Epithelial cell of prostate (primary cell): Measurements from ENCODE around the gene CRACDL.
"Not testable (repeated sequence)": the region's sequence is repeated elsewhere in the genome, so short reads cannot be mapped to it uniquely, and the experiment has no call there.

ENCODE experiments used
- DNase-seq: peaks from one replicate; pipeline ENCODE4 v3.0.0-alpha.2; 2011; ENCODE audit warnings: low read depth, low spot score
- H3K27ac ChIP-seq: fragments of 450-650 bp; 2 replicates; pipeline ENCODE4 v1.5.1; 2017; ENCODE audit warnings: mild to moderate bottlenecking

The CRACDL gene

DNA sequence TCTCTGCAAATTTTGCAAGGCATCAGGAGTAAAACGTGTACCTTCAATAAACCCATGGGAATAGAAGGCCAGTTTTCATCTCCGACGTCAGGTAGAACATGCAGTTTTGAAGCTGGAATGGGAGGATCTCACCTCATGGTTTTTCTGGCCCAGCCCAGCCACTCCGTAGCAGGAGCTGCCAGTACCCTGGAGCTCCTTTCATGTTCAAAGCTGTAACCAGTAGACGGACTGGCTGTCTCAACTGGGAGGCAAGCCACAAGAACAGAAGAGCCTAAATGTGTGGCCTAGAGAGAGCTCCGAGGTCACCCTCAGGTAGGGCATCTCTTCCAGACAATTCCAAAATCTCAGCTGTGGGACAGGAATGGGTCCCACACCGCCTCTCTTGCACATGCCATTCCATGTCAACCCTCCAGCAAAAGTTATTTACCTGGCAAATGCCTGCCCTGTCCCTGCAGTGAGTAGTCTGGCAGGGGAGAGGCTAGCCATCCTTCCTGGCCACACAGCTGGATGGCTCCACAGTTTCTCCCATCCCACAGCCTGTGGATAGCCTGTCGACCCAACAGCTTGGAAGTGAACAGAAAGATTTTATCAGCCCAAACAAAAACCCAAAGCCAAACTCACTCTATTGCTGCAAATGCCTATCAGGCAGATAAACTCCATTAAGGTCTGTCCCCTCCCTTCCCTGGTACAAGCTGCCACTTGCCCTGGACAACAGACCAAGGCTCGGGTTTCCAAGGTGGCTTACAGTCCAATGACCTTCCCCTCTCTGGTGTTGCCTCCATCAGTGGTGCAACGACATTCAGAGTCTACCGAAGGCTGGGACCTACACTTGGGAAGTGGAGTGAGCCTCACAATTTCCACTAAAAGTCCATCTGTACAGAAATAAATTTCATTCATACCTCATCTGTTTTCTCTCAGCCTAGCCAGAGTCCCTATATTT is 27.8 kb downstream of the CRACDL start:
- peak overlapping the region; percentile 41 for H3K27ac ChIP-seq
- DNase-seq, result no peak

DNA sequence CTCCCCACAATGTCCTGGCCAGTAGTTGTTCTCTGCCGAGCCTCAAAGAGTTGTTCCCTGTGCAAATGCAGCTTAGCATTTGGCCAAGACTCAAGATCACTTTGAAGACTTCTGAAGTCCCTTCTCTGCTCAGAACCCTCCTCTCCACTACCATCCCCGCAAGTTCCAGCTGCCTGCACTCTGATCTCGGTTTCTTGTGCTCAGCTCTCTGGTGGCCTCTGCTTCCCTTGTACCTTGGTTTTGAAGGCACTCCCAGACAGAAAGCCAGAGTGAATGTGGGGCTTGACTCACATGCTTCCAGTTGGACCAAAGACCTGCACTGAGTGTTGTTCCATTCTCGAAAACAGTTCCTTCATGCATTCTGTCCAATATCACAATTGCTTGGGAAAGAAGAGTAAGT is 28.6 kb downstream of the CRACDL start:
- no peak overlapping the region for H3K27ac ChIP-seq
- no peak for DNase-seq

GRCh38 chr2:98903767-98904485 is 32.1 kb downstream of the CRACDL start:
- no peak overlapping the region for H3K27ac ChIP-seq
- DNase-seq, result no peak

DNA sequence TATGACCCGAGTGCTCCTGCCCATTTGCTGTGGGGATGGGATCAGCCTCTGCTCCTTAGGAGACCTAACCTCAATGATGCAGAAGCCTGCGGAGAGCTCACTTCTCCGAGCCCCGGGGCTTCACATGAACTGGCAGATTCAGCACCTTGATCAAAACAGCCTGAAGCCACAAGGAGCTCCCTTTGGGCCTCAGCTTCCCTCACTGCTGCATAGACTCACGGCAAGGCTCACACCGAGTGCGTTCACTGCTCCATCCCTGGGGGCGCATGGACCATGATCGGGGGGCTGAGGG is 33.0 kb downstream of the CRACDL start:
- no peak for DNase-seq
- H3K27ac ChIP-seq, result no peak overlapping the region

GRCh38 chr2:98902209-98903063 is 33.6 kb downstream of the CRACDL start:
- no peak overlapping the region for H3K27ac ChIP-seq
- no peak for DNase-seq

DNA sequence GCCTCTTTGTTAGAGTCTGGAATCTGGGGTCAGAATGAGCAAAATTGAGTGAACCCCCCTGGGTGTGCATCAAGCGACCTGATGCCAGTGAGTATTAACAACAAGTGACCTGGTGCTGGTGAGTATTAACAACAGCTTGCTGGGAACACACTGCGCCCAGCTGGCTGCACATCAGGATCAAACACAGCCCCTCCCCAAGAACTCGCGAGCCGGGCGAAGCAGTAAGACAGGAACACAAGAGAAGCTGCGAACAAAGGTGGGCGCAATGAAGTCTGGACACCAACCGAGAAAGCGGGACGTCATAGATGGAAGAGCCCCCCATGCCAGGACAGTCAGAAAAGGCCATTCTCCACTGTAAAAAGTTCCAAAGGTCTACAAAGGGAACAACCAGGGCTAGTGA is 34.3 kb downstream of the CRACDL start:
- H3K27ac ChIP-seq, result no peak overlapping the region
- no peak for DNase-seq

DNA sequence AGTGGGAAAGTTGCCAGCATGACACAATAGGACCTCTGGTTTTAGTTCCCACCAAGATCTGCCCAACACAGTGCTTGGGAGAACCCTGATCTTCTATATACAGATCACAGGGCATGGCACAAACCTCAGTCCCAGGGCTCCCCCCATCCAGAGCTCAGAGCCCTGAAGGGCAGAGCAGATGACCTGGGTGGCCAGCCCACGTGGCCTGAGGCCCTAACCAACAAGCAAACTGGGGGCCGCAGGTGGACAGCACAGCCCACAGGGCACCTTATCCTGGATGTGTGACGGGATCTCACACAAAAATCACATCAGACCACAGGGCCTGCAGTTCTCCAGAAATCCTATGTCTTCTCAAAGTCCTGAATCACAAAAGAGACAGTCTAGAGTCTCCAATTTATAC is 34.7 kb downstream of the CRACDL start:
- H3K27ac ChIP-seq, result no peak overlapping the region
- no peak for DNase-seq

- DNase-seq, result no peak
- H3K27ac ChIP-seq, result no peak overlapping the region
Observed at GRCh38 chr2:98900721-98901120, 35.3 kb downstream of the CRACDL start.

GRCh38 chr2:98899703-98900078 is 36.3 kb downstream of the CRACDL start:
- not testable (repeated sequence) for DNase-seq, H3K27ac ChIP-seq

- DNase-seq, result no peak
- no peak overlapping the region for H3K27ac ChIP-seq
Observed at GRCh38 chr2:98899041-98899702, 36.9 kb downstream of the CRACDL start.

DNA sequence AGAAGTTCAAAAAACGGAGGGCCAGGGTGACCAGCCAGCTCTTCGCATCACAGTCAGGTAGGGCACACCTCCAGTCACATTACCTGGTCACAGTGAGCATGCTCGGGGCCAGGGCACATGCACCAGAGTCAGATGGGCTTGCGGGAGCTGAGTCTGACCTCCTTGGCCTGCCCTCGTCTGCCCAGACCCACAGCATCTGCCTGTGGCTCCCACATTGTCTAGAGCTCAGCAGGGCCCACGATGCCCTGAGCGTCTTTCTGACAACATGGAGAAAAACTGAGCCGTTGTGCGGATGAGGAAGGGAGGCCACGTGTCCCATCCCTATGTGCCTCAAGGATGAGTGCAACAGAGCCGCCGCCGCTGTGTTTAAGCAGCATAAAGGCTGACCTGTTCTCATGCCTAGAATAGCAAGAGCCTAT is 37.6 kb downstream of the CRACDL start:
- DNase-seq, result no peak
- H3K27ac ChIP-seq, result no peak overlapping the region

GRCh38 chr2:98897746-98898145 is 38.3 kb downstream of the CRACDL start:
- no peak overlapping the region for H3K27ac ChIP-seq

GRCh38 chr2:98896944-98897343 is 39.1 kb downstream of the CRACDL start:
- no peak overlapping the region for H3K27ac ChIP-seq
- no peak for DNase-seq

More at GRCh38 chr2:98897746-98898145, 38.3 kb downstream of the CRACDL start:
- no peak for DNase-seq

DNA sequence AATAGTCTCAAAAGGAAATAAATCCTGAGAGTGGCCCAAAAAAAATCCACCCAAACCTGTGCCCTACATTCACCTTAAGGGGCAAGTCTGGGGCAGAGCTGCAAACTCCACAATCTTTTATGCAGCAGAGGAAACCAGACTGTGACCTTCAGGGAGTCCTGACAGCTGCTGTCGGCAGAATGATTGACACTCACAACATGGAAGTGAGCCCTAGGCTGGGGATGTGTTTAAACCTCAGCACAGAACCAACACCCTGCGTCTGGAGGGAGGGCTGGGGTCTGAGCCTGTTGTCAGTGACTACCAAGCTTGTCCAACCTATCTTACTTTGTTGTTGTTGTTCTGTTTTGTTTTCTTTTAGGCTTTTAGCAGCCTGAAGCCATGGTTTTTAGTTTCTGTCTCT is 39.6 kb downstream of the CRACDL start:
- no peak overlapping the region for H3K27ac ChIP-seq
- DNase-seq, result no peak

DNA sequence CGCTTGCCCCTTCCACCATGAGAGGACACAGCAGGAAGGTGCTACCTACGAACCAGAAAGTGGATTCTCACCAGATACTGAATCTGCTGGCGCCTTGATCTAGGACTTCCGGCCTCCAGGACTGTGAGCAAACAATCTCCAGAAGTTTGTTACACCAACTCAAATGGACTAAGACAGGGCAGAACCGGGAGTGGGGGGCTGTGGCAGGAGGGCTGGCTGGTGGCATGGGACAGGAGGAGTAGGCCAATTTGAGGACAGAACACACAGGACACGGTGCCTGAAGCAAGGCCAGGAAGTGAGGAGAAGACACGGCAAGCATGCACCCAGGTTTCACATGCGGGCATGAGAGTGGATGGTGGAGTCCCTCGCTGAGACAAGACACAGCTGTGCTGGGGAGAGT is 40.1 kb downstream of the CRACDL start:
- DNase-seq, result no peak
- no peak overlapping the region for H3K27ac ChIP-seq

GRCh38 chr2:98895221-98895620 is 40.8 kb downstream of the CRACDL start:
- no peak for DNase-seq
- H3K27ac ChIP-seq, result no peak overlapping the region

GRCh38 chr2:98894331-98895000 is 41.6 kb downstream of the CRACDL start:
- no peak overlapping the region for H3K27ac ChIP-seq
- no peak for DNase-seq

DNA sequence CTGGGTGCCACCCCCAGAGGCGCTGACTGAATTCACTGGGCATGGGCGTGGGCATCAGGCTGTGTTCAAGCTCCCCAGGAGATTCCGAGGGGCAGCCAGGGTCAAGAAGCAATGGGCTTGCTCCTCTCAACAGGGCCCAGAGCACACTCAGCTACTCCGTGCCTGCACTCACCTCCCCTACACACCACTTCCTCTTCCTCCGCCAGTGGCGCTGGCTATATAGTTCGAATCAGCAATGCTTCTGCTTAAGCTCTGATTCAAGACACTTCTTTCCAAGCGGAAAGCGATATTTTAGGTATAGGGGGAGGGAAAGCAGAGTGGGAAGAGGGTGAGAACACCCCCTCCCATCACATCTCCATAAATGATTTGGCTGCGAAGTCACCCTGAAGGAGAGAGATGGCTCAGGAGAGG is 42.1 kb downstream of the CRACDL start:
- DNase-seq, result no peak
- no peak overlapping the region for H3K27ac ChIP-seq

DNA sequence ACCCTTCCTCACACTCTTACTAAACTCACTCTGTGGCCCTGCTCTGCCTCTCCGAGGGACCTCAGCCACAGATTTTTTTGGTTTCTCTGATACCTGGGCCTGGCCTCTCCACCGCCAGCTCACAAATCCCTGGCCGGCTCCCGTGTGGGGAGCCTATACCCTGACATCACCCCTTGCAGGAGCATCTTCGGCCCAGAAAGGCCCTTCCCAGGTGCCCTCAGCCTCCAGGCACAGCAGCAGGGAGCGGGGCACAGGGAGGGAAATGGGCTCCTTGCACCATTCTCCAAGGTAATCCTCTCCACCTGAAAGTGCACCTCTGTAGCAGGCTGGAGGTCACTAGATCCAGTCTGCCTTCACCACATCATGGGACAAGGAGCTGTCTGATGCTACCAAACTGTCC is 43.2 kb downstream of the CRACDL start:
- no peak overlapping the region for H3K27ac ChIP-seq
- DNase-seq, result no peak

GRCh38 chr2:98891591-98891990 is 44.4 kb downstream of the CRACDL start:
- no peak overlapping the region for H3K27ac ChIP-seq
- DNase-seq, result no peak
